ENCODE results near the gene TPSAB1.
"Not testable (repeated sequence)": the region's sequence is repeated elsewhere in the genome, so short reads cannot be mapped to it uniquely, and the experiment has no call there.

TPSAB1 gene

DNA sequence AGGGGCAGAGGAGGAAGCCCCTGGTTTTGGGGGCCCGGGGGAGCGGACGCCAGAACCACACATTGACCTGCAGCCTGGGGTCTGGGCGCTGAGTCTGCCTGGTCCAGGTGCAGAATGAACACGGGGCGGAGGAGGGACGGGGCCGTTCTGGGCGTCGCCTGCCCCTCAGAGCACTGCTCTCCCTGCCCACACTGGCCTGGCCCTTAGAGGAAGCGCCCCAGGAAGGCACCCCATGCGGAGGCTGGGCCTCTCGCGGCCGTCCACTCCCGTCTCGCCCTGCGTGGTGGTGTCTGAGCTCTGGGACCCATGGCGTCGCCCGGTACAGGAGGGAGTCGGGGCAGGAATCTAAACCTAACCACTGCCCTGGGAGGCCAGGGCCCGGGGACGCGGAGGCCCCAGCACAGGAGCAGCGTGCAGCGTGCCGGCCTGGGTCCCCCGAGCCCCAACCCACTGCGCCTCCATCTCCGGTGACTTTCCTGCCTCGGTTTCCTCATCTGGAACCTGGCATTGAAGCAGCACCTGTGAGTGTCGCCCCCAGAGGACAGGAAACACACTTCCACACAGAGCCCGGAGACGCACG is 19.7 kb downstream of the TPSAB1 start:
- Mint-ChIP-seq H3K9me3 (peaks cover 10% of the 10 kb centered on the region), H3K27ac (no peak overlapping the region), H3K4me3 (no peak overlapping the region)

DNA sequence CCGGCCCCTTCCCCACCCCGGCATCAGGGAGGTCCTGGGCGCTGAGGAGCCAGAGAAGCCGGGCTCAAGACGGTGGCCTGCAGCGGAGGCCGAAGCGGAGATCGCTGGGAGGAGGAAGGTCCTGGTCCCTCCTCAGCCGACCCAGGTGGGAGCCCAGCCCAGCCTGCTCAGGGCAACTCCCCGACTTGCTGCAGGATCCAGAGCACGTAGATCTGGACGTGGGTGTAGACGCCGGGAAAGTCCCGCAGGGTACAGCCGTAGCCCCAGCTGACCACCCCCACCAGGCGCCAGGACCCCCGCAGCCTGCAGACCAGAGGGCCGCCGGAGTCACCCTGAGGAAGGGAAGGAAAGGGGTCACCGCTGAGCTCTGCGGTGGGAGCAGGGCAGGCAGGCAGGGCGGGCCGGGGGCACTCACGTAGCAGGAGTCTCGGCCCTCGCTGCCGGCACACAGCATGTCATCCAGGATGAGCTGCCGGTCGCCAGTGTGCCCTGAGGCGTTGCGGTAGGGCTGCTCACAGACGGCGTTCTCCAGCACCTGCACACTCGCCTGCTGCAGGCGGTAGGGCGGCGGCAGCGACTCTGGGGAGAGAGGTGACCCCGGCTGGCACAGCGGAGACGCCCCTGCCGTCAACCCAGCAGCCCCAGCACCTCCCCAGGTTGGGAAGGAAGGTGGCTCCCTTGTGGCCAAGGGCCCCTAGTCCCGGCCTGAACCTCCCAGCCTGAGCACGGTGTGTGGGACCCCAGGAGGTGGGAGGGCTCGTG is 20.8 kb downstream of the TPSAB1 start:
- Mint-ChIP-seq H3K27me3 (ENCODE audit: low read depth) (peaks cover 20% of the 10 kb centered on the region), H3K36me3 (ENCODE audit: low read depth) (no peaks in the 10 kb centered on the region), H3K27ac (no peak overlapping the region), H3K9me3 (peaks cover 10% of the 10 kb centered on the region), H3K4me3 (no peak overlapping the region), H3K4me1 (ENCODE audit: low read depth) (peaks cover 4% of the 10 kb centered on the region)

More for the DNA sequence above, 19.7 kb downstream of the TPSAB1 start:
- Mint-ChIP-seq H3K4me1 (ENCODE audit: low read depth) (peaks cover 4% of the 10 kb centered on the region), H3K27me3 (ENCODE audit: low read depth) (peaks cover 20% of the 10 kb centered on the region), H3K36me3 (ENCODE audit: low read depth) (no peaks in the 10 kb centered on the region)

DNA sequence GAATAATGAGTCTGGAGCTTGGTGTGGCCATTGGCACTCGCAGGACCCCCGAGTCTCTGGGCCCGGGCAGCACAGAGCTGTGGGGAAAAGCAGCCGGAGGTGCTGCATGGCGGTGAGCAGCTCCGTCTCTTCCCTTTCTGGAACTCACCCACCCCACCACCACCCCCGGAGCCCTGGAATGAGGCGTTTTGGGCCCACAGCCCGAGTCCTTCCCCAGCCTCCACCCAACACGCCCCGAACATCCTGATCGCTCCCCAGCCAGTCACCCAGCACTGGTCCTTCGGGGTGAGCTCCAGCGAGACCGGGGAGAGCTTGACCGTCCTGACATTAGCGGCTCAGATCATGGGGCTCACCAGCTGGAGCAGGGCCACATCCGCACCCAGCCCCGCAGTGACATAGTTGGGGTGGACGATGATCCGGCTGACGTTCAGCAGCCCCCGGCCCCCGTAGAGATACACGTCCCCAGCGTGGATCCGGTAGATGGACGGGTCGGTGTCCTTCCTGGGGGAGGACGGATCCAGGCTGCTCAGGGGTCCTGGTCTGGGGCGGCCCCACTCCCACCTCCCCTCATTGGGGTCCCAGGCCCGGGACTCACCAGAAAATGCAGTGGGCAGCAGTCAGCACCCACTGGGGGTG is 21.8 kb downstream of the TPSAB1 start:
- H3K9me3 Mint-ChIP-seq: peaks cover 10% of the 10 kb centered on the region
- H3K36me3 Mint-ChIP-seq (ENCODE audit: low read depth): no peaks in the 10 kb centered on the region
- no peak overlapping the region for H3K27ac Mint-ChIP-seq
- peaks cover 20% of the 10 kb centered on the region for H3K27me3 Mint-ChIP-seq (ENCODE audit: low read depth)
- H3K4me1 Mint-ChIP-seq (ENCODE audit: low read depth): peaks cover 4% of the 10 kb centered on the region
- no peak overlapping the region for H3K4me3 Mint-ChIP-seq

DNA sequence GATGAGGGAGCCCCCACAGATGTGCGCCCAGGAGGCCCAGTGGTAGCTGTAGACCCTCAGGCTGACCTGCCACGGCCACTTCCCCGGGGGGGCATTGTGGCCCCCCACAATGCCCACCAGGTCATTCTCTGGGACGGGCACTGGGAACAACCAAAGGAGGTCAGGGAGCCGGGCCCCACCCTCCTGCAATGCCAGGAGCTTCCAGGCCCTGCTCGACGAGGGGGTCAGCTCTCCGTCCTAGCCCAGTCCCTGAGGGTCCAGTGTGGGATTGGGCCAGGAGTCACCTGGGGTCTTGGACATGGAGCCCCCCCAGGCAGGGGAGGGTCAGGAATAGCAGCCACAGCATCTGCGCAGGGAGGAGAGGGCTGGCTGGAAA is 22.3 kb downstream of the TPSAB1 start:
- H3K9me3 Mint-ChIP-seq: peaks cover 10% of the 10 kb centered on the region
- H3K27me3 Mint-ChIP-seq (ENCODE audit: low read depth): peaks cover 20% of the 10 kb centered on the region
- H3K4me3 Mint-ChIP-seq: no peak overlapping the region
- H3K36me3 Mint-ChIP-seq (ENCODE audit: low read depth): no peaks in the 10 kb centered on the region
- H3K27ac Mint-ChIP-seq: no peak overlapping the region
- peaks cover 4% of the 10 kb centered on the region for H3K4me1 Mint-ChIP-seq (ENCODE audit: low read depth)

DNA sequence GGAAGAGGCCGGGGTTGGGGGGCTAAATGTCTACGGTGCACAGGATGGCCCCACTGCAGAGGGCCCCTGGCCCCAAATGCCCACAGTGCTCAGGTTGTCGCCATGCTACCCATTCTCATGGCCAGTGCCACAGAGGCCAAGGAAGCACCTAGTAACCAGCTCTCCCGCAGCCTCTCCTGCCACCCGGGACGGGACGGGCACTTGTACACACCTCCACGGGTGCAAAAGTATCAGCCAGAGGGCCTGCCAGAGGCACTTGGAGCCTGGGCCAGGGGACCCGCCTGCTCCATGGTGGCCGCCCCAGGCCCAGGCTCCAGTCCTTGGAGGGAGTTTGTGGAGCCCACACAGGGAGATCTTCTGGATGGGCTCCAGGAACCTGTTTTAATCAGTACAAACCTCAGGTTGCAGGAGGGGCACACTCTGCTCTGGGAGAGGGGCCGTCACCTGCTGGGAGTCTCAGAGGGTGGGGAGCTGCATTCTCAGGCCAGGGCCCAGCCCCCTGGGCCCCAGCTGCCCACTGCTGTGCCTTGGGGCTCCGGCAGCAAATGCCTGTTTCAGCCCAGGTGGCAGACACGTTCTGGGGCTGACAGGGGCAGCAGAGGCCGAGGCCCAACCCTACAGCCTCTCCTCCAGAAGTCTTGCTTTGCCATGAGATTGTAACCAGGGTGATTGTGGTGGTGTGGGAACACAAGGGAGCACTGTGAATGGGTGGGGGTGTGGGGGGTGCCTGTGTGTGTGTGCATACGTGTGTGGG is 23.3 kb downstream of the TPSAB1 start:
- H3K4me1 Mint-ChIP-seq (ENCODE audit: low read depth): peaks cover 4% of the 10 kb centered on the region
- H3K4me3 Mint-ChIP-seq: no peak overlapping the region
- peaks cover 20% of the 10 kb centered on the region for H3K27me3 Mint-ChIP-seq (ENCODE audit: low read depth)
- H3K36me3 Mint-ChIP-seq (ENCODE audit: low read depth): no peaks in the 10 kb centered on the region
- peaks cover 10% of the 10 kb centered on the region for H3K9me3 Mint-ChIP-seq
- H3K27ac Mint-ChIP-seq: no peak overlapping the region

DNA sequence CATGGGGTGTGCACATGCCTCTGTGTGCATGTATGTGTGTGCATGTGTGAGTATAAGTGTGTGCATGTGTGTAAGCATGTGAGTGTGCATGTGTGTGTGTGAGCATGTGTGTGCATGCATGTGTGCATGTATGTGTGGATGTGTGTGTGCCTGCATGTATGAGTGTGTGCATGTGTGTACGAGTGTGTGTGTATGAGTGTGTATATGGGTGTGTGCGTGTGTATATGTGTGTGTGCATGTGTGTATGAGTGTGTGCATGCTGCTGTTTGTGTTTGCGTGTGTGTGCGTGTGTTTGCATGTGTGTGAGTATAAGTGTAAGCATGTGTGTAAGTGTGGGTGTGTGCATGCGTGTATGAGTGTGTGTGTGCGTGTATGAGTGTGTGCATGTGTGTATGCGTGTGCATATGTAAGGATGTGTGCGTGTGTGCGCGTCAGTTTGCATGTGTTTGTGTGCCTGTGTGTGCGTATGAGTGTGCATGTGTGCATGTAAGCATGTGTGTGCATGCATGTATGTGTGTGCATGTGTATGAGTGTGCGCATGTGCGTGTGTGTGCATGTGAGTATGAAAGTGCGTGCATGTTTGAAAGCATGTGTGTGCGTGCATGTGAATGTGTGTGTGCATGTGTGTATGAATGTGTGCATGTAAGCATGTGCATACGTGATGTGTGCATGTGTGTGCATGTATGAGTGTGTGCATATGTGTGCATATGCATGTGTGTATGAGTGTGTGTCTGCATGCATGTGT is 24.0 kb downstream of the TPSAB1 start:
- peaks cover 15% of the 10 kb centered on the region for H3K27me3 Mint-ChIP-seq (ENCODE audit: low read depth)
- no peak overlapping the region for H3K27ac Mint-ChIP-seq

DNA sequence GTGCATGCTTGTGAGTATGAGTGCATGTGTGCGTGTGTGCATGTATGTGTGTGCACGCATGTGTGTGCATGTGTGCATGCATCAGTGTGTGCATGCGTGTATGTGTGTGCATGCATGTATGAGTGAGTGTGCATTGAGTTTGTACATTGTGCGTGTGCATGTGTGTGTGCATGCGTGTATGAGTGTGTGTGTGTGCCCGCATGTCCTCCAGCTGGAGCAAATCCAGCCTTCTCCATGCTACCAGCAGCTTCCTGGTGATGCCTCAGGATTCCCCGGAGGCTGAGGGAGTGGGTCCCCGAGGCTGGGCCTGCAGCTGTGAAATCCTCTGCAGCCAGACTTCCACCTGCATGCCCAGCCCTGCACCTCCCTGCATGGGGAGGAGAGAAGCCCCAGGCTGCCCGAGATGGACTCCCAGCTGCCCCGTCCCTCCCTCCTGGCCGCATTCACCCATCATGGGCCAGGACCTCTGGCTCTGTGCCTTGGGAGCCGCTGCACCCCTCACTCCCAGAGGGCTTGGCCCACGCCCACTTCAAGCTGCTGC is 24.7 kb downstream of the TPSAB1 start:
- no peaks in the 10 kb centered on the region for H3K4me1 Mint-ChIP-seq (ENCODE audit: low read depth)
- H3K27ac Mint-ChIP-seq: no peak overlapping the region

More for the DNA sequence above, 24.0 kb downstream of the TPSAB1 start:
- no peaks in the 10 kb centered on the region for H3K4me1 Mint-ChIP-seq (ENCODE audit: low read depth)
- H3K9me3 Mint-ChIP-seq: peaks cover 10% of the 10 kb centered on the region
- no peaks in the 10 kb centered on the region for H3K36me3 Mint-ChIP-seq (ENCODE audit: low read depth)
- no peak overlapping the region for H3K4me3 Mint-ChIP-seq

DNA sequence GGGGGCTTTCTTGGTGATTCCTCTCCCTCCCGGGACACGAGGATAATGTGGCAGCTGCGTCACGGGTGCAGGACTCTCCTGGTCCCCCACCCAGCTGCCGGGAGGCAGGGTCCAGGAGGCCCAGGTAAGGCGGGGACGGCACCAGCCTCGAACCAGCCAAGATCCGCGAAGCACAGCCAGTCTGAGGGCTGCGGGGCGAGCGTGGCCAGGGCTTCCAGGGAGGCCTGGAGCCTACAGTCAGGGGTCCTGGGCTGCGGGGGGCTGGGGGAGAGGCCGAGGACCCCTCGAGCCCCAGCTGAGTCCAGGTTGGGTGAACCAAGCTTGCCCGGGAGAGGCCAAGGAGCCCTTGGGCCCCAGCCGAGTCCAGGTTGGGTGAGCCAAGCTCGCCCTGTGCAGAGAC is 25.3 kb downstream of the TPSAB1 start:
- no peak overlapping the region for H3K4me3 Mint-ChIP-seq
- H3K36me3 Mint-ChIP-seq (ENCODE audit: low read depth): no peaks in the 10 kb centered on the region
- H3K9me3 Mint-ChIP-seq: peaks cover 10% of the 10 kb centered on the region
- H3K27ac Mint-ChIP-seq: no peak overlapping the region
- no peaks in the 10 kb centered on the region for H3K4me1 Mint-ChIP-seq (ENCODE audit: low read depth)
- H3K27me3 Mint-ChIP-seq (ENCODE audit: low read depth): peaks cover 9% of the 10 kb centered on the region

More for the DNA sequence above, 24.7 kb downstream of the TPSAB1 start:
- H3K9me3 Mint-ChIP-seq: peaks cover 10% of the 10 kb centered on the region
- H3K27me3 Mint-ChIP-seq (ENCODE audit: low read depth): peaks cover 15% of the 10 kb centered on the region
- H3K4me3 Mint-ChIP-seq: no peak overlapping the region
- H3K36me3 Mint-ChIP-seq (ENCODE audit: low read depth): no peaks in the 10 kb centered on the region

DNA sequence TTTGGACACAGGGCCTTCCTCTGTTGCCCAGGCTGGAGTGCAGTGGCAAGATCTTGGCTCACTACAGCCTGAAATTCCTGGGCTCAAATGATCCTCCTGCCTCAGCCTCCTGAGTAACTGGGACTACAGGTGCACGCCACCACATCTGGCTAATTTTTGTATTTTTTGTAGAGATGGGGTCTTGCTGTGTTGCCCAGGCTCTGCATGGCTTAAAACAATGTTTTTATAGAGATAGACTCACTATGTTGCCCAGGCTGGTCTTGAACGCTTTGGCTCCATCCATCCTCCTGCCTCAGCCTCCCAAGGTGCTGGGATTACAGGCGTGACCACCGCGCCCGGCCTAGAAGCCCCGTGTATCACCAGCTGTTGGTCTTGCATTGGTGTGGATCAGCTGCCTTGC is 28.9 kb downstream of the TPSAB1 start:
- H3K36me3 Mint-ChIP-seq (ENCODE audit: low read depth); H3K4me3 Mint-ChIP-seq; H3K27me3 Mint-ChIP-seq (ENCODE audit: low read depth); H3K27ac Mint-ChIP-seq; H3K9me3 Mint-ChIP-seq; H3K4me1 Mint-ChIP-seq (ENCODE audit: low read depth): not testable (repeated sequence)

DNA sequence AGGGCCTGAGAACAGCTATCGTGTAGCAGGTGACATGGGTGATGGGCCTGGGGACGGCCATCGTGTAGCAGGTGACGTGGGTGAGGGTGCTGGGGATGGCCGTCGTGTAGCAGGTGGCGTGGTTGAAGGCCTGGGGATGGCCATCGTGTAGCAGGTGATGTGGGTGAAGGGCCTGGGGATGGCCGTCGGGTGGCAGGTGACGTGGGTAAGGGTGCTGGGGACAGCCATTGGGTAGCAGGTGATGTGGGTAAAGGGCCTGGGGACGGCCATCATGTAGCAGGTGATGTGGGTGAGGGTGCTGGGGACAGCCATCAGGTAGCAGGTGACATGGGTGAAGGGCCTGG is 30.8 kb downstream of the TPSAB1 start:
- no peaks in the 10 kb centered on the region for H3K9me3 Mint-ChIP-seq
- no peak overlapping the region for H3K27ac Mint-ChIP-seq
- H3K4me1 Mint-ChIP-seq (ENCODE audit: low read depth): no peaks in the 10 kb centered on the region
- H3K4me3 Mint-ChIP-seq: no peak overlapping the region
- H3K36me3 Mint-ChIP-seq (ENCODE audit: low read depth): no peaks in the 10 kb centered on the region
- no peaks in the 10 kb centered on the region for H3K27me3 Mint-ChIP-seq (ENCODE audit: low read depth)

DNA sequence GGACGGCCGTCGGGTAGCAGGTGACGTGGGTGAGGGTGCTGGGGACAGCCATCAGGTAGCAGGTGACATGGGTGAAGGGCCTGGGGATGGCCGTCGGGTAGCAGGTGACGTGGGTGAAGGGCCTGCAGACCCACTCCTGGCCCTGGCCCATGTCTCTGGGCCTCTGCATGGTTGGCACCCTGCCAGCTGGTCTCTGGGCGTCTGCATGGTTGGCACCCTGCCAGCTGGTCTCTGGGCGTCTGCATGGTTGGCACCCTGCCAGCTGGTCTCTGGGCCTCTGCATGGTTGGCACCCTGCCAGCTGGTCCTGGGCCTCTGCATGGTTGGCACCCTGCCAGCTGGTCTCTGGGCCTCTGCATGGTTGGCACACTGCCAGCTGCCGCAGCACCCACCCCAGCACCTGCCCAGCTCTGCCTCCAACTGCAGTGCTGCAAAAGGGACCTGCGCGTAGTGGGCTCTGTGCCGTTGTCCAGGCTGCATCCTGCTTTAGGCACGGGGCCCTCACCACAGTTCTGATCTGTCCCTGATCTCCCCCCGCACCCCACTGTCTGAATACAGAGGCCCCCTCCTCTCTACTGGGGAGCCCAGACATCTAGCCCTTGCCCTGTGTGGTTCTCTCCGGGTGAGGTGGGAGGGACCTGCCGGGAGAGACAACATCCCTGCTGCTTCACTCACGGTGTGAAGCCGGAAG is 31.4 kb downstream of the TPSAB1 start:
- not testable (repeated sequence) for H3K4me1 Mint-ChIP-seq (ENCODE audit: low read depth); H3K4me3 Mint-ChIP-seq; H3K27ac Mint-ChIP-seq; H3K9me3 Mint-ChIP-seq; H3K36me3 Mint-ChIP-seq (ENCODE audit: low read depth); H3K27me3 Mint-ChIP-seq (ENCODE audit: low read depth)

DNA sequence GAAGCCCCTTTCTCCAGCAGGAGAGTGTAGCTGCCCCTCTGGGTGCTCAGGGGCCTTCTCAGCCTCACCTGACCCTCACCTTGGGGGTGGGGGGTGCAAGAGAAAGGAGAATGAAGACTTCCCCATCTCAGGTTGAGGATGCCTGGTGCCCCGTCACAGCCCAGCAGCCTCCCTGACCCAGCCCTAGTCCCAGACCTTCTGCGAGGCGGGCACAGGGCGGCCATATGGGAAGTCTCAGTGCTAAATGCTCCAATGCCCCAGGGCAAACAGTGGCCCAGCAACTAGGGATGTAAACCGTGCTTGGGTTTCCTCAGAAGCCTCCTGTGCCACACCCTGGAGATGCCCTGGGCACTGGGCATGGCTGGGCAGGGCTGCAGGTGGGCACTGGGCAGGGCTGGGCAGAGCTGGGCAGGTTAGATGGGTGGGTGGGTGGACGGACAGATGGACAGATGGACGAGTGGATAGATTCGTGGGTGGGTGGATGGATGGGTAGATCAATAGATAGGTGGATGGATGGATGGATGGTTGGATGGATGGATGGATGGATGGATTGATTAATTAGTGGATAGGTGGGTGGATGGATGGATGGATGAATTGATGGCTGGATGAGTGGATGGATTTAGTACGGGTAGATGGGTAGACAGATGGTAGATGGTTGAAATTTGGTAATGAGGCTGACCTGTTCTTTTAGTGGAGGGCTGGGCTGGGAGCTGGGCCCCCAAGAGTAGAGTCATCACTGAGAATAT is 32.1 kb downstream of the TPSAB1 start:
- H3K4me1 Mint-ChIP-seq (ENCODE audit: low read depth): no peaks in the 10 kb centered on the region
- H3K4me3 Mint-ChIP-seq: no peak overlapping the region
- H3K36me3 Mint-ChIP-seq (ENCODE audit: low read depth): no peaks in the 10 kb centered on the region
- no peak overlapping the region for H3K27ac Mint-ChIP-seq
- H3K27me3 Mint-ChIP-seq (ENCODE audit: low read depth): no peaks in the 10 kb centered on the region
- H3K9me3 Mint-ChIP-seq: no peaks in the 10 kb centered on the region

DNA sequence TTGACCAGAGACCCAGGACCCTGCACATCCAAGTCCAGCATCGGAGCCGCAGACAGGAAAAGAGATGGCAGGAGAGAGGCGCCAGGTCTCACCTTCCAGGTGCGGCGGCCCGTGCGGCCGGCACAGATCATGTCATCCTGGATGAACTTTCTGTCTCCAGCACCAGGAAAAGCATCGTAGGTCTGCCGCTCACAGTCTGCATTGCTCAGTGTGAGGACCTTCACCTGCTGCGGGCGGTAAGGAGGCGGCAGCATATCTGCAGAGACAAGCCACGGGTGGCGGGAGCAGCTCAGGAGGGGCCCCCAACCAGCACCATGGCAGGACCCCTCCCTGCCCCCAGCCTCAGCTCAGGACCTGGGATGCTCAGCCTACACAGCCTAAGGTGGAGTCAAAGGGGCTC is 33.3 kb downstream of the TPSAB1 start:
- Mint-ChIP-seq H3K4me3 (no peak overlapping the region), H3K27me3 (ENCODE audit: low read depth) (no peaks in the 10 kb centered on the region), H3K9me3 (no peaks in the 10 kb centered on the region), H3K27ac (no peak overlapping the region), H3K36me3 (ENCODE audit: low read depth) (no peaks in the 10 kb centered on the region), H3K4me1 (ENCODE audit: low read depth) (no peaks in the 10 kb centered on the region)
